CD4-positive, alpha-beta T cell treated with Interleukin-10 for 1 hour (primary cell): ENCODE measurements around the gene PARP1.
"Not testable (repeated sequence)": the region's sequence is repeated elsewhere in the genome, so short reads cannot be mapped to it uniquely, and the experiment has no call there.

Experiments used
- DNase-seq: peaks from one replicate; pipeline ENCODE4 v3.0.0-alpha.2; 2020

PARP1 gene

GRCh38 chr1:226349081-226349480, 58.8 kb downstream of the PARP1 start:
- no peak for DNase-seq

GRCh38 chr1:226344441-226345259, 63.2 kb downstream of the PARP1 start:
- DNase-seq: no peak

GRCh38 chr1:226342656-226343055, 65.2 kb downstream of the PARP1 start:
- no peak for DNase-seq

DNA sequence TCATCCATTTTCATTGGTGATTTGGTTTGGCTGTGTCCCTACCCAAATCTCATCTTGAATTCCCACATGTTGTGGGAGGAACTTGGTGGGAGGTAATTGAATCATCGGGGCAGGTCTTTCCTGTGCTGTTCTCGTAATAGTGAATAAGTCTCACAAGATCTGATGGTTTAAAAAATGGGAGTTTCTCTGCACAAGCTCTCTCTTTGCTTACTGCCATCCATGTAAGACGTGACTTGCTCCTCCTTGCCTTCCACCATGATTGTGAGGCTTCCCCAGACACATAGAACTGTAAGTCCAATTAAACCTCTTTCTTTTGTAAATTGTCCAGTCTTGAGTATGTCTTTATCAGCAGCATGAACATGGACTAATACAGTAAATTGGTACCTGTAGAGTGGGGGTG, 67.8 kb downstream of the PARP1 start:
- DNase-seq: not testable (repeated sequence)

DNA sequence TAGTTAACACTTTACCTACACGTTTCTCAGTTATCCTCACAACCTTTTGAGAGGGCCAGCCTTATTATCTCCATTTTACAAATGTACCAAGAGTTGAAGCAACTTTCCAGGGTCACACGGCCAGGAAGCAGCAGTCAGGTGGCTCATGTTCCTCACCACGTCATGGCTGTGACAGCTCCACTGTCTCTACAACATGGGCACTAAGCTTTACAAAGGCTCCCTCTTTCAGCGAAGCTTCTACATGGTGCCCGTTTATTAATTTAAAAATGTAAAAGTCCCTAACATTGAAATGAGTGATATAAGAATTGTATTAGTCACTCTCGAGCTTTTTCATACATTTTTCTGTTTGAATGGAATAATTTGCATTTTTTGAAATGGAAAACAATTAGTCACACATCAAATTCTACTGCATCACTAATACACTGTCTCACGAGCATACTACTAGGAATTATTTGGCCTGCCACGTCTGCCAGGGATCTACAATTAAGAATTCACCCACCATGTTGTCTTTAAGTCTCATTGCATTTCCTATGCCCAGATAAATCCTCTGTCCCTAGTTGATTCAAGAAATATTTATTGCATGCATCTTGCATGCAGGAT, 70.5 kb downstream of the PARP1 start:
- no peak for DNase-seq

DNA sequence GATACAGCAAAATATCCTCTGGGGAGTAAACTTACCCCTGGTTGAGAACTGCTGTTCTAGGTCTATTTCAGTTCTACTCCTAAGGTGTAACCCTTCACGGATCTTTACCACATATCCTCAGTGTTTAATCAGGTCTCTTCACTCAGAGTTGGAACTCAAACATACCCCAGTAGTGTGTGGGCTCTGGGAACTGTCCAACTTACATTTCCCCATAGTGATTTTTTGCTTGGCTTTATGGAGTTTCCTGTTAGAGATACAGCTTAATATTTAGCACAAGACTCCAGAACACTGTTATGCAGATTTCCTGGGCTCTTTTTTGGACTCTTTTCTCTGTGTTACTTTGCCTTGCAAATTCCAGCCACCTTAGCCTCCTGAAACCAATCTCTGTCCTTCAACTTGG, 72.2 kb downstream of the PARP1 start:
- no peak for DNase-seq

DNA sequence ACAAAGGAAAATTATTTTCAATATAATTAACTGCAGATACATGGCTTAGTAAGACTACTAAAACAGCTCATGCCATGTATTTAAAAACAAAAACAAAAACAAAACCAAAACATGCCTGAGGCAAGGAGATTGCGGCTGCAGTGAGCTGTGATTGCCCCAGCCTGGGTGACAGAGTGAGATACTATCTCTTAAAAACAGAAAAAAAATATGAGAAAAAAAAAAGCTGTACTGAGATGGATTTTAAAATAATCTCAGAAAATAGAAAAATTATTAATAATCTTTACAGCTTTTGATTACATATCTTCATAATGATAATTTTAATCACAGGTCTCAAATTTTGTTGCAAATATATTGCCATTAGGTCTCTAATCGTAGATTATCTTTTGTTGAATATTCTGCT, 74.9 kb downstream of the PARP1 start:
- no peak for DNase-seq

- no peak for DNase-seq
These were observed 78.7 kb downstream of the PARP1 start for GRCh38 chr1:226329237-226329636.

DNA sequence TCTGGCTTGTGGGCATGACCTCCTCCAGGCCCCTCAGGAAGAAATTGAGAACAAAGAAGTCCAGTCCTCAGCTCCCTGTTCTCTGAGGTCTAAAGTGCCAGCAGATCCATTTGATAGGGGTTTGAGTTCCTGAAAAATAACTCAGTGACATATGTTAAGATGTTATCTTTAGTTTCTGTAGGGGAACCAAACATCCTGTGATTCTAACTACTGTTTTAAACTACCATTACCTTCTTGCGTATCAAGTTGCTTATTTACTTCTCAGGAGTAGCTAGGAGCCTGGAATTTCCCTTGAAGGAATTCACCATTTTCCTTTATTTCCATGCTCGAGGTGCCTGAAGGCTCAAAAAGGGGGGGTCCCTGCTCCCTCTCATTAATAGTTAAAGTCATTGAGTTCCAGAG, 80.1 kb downstream of the PARP1 start:
- no peak for DNase-seq

GRCh38 chr1:226325178-226325577, 82.7 kb downstream of the PARP1 start:
- DNase-seq: no peak

DNA sequence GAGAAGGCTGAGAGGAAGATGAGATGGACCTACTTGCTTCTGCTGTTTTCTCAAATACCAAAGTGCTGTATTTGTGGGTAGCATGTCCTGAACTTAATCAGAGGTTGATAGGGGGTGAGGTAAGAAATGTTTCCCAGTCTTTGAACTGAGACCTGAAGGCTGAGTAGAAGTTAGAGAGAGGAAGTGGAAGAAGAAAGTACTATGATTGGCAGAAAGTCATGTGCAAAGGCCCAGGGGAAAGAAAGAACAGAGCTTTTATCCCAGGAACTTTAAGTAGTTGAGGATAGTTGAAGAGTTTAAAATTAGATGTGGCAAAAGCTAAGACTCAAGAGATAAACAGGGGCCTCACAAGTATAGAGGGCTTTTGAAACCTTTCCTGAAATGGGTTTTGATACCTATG, 83.4 kb downstream of the PARP1 start:
- DNase-seq: no peak

- no peak for DNase-seq
These were observed 84.9 kb downstream of the PARP1 start for GRCh38 chr1:226322986-226323385.

- no peak for DNase-seq
These were observed 87.0 kb downstream of the PARP1 start for GRCh38 chr1:226320930-226321329.

DNA sequence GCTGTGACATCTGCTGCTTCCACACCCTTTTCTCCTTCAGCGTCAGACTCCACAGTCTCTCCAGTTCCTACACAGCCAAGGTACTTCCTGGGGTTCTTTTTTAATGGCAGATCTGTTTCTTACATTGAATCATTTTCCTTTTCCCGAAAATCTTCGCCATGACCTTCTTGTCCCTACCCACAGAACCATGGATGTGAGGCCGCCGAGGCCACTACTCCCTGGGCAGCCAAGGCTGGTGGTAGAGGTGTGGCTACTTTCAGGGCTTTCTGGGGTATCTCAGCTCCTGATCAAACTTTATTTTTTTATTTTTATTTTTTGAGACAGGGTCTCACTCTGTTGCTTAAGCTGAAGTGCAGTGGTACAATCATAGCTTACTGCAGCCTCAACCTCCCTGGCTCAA, 89.4 kb downstream of the PARP1 start:
- DNase-seq: no peak

DNA sequence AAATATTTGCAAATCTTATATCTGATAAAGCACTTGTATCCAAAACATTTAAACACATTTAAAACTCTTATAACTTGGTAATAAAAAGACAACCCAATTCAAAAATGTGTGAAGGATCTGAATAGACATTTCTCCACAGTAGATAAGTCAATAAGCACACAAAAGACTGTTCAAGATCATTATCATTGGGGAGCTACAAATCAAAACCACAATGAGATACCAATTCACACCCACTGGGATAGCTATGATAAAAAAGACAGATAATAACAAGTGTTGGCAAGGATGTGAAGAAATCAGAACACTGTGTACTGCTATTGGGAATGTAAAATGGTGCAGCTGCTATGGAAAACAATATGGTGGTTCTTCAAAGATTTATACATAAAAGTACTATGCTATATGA, 93.8 kb downstream of the PARP1 start:
- no peak for DNase-seq

DNA sequence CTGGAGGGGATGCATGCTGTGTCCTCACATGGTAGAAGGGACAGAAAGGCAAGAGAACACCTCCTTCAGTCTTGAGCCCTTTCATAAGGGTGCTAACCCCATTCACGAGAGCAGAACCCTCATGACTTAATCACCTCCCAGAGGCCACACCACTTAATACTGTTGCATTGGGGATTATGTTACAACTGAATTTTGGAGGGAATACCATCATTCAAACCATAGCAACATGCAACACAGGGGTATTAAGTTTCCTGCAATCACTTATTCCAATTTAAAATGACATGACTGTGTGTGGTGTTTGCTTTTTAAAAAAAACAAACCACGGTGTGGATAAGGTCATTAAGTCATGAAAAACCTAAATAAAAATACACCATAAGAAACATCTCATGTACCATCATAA, 95.8 kb downstream of the PARP1 start:
- DNase-seq: no peak

- no peak for DNase-seq
These were observed 96.5 kb downstream of the PARP1 start for GRCh38 chr1:226311376-226311775.
